GM19193 (cell line): Measurements from ENCODE around the gene CROCC2.

ENCODE experiments used
- POLR2A ChIP-seq: IDR thresholded peaks from 4 replicates; pipeline ENCODE4 v1.6.1; 2011; ENCODE audit not compliant: insufficient read depth, insufficient read length; ENCODE audit errors: extremely low read depth

Gene CROCC2

GRCh38 chr2:240917684-240918257, 11.6 kb downstream of the CROCC2 start:
- TF ChIP-seq POLR2A, result no peak

GRCh38 chr2:240918258-240919091, 12.3 kb downstream of the CROCC2 start:
- no peak for TF ChIP-seq POLR2A

GRCh38 chr2:240919161-240919781, 13.1 kb downstream of the CROCC2 start:
- TF ChIP-seq POLR2A, result no peak

GRCh38 chr2:240919786-240920782, 13.9 kb downstream of the CROCC2 start:
- no peak for TF ChIP-seq POLR2A

- TF ChIP-seq POLR2A, result no peak
Observed at GRCh38 chr2:240920783-240921231, 14.7 kb downstream of the CROCC2 start.

- TF ChIP-seq POLR2A, result no peak
Observed at GRCh38 chr2:240921311-240921994, 15.3 kb downstream of the CROCC2 start.

- no peak for TF ChIP-seq POLR2A
Observed at GRCh38 chr2:240921995-240922244, 15.8 kb downstream of the CROCC2 start.

GRCh38 chr2:240922245-240922981, 16.3 kb downstream of the CROCC2 start:
- TF ChIP-seq POLR2A, result no peak

- no peak for TF ChIP-seq POLR2A
Observed at GRCh38 chr2:240922982-240923537, 16.9 kb downstream of the CROCC2 start.

GRCh38 chr2:240925191-240925567, 19.0 kb downstream of the CROCC2 start:
- no peak for TF ChIP-seq POLR2A

GRCh38 chr2:240925568-240926515, 19.7 kb downstream of the CROCC2 start:
- TF ChIP-seq POLR2A, result no peak
